Muscle layer of colon (tissue), 2 donors: ENCODE measurements around the gene STK17B.

ENCODE experiments used
- H3K27ac ChIP-seq: one replicate; pipeline ENCODE4 v1.7.0; 2013; ENCODE audit warnings: low read depth, mild to moderate bottlenecking, low read length, moderate library complexity
- H3K27me3 ChIP-seq, 2 donors: one replicate each; pipeline ENCODE4 v1.7.0; 2013; ENCODE audit warnings: low read length in 2 of 2, mild to moderate bottlenecking in 2 of 2; ENCODE audit not compliant: insufficient read depth in 2 of 2, control insufficient read depth in 1 of 2
- H3K36me3 ChIP-seq: one replicate; pipeline ENCODE4 v1.7.0; 2013; ENCODE audit warnings: mild to moderate bottlenecking, low read length; ENCODE audit not compliant: insufficient read depth
- H3K4me1 ChIP-seq: one replicate; pipeline ENCODE4 v1.7.0; 2013; ENCODE audit warnings: mild to moderate bottlenecking, low read length; ENCODE audit not compliant: insufficient read depth
- H3K4me3 ChIP-seq, 2 donors: one replicate each; pipeline ENCODE4 v1.7.0; 2013; ENCODE audit warnings: low read length in 2 of 2, low read depth in 1 of 2, mild to moderate bottlenecking in 1 of 2, moderate library complexity in 1 of 2
- H3K9ac ChIP-seq: one replicate; pipeline ENCODE4 v1.7.0; 2013; ENCODE audit warnings: low read length
- H3K9me3 ChIP-seq: one replicate; pipeline ENCODE4 v1.7.0; 2013; ENCODE audit warnings: mild to moderate bottlenecking, low read length
- donor health status: abdominal sarcoma.
- donor health status: Adenocarcinoma of cecum.

Gene STK17B

GRCh38 chr2:196169516-196169915 lies 1.9 kb downstream of the STK17B start:
- Histone ChIP-seq H3K4me1 (peaks cover 6% of the 10 kb centered on the region), H3K4me3 (peak overlapping the region in 1 of 2 donors; percentile 75), H3K9ac (peak overlapping the region; percentile 37), H3K27me3 (no peaks in the 10 kb centered on the region), H3K9me3 (no peaks in the 10 kb centered on the region), H3K27ac (no peak overlapping the region), H3K36me3 (no peaks in the 10 kb centered on the region)

GRCh38 chr2:196168181-196168580 lies 3.2 kb downstream of the STK17B start:
- no peak overlapping the region for H3K4me3 ChIP-seq
- no peak overlapping the region for H3K9ac ChIP-seq
- no peak overlapping the region for H3K27ac ChIP-seq

GRCh38 chr2:196167666-196168065 lies 3.7 kb downstream of the STK17B start:
- Histone ChIP-seq H3K9ac (no peak overlapping the region), H3K9me3 (no peaks in the 10 kb centered on the region), H3K27ac (no peak overlapping the region)

More at GRCh38 chr2:196168181-196168580, 3.2 kb downstream of the STK17B start:
- Histone ChIP-seq H3K9me3 (no peaks in the 10 kb centered on the region), H3K36me3 (no peaks in the 10 kb centered on the region), H3K27me3 (no peaks in the 10 kb centered on the region), H3K4me1 (peaks cover 6% of the 10 kb centered on the region)

GRCh38 chr2:196166876-196167275 lies 4.5 kb downstream of the STK17B start:
- Histone ChIP-seq H3K9ac (no peak overlapping the region), H3K4me3 (no peak overlapping the region)

More at GRCh38 chr2:196167666-196168065, 3.7 kb downstream of the STK17B start:
- Histone ChIP-seq H3K36me3 (no peaks in the 10 kb centered on the region), H3K27me3 (no peaks in the 10 kb centered on the region), H3K4me1 (peaks cover 6% of the 10 kb centered on the region), H3K4me3 (no peak overlapping the region)

GRCh38 chr2:196165016-196165415 lies 6.4 kb downstream of the STK17B start:
- Histone ChIP-seq H3K9ac (no peak overlapping the region), H3K36me3 (no peaks in the 10 kb centered on the region), H3K27ac (no peak overlapping the region), H3K27me3 (no peaks in the 10 kb centered on the region), H3K4me3 (no peak overlapping the region), H3K9me3 (no peaks in the 10 kb centered on the region), H3K4me1 (peaks cover 3% of the 10 kb centered on the region)

More at GRCh38 chr2:196166876-196167275, 4.5 kb downstream of the STK17B start:
- no peaks in the 10 kb centered on the region for H3K27me3 ChIP-seq
- no peak overlapping the region for H3K27ac ChIP-seq
- no peaks in the 10 kb centered on the region for H3K36me3 ChIP-seq
- peaks cover 6% of the 10 kb centered on the region for H3K4me1 ChIP-seq
- H3K9me3 ChIP-seq, result no peaks in the 10 kb centered on the region

- no peaks in the 10 kb centered on the region for H3K36me3 ChIP-seq
- no peak overlapping the region for H3K4me3 ChIP-seq
- H3K9me3 ChIP-seq, result no peaks in the 10 kb centered on the region
- H3K4me1 ChIP-seq, result no peaks in the 10 kb centered on the region
- H3K9ac ChIP-seq, result no peak overlapping the region
- no peak overlapping the region for H3K27ac ChIP-seq
- H3K27me3 ChIP-seq, result no peaks in the 10 kb centered on the region
These were observed 8.1 kb downstream of the STK17B start for GRCh38 chr2:196163285-196163684.

GRCh38 chr2:196162586-196163175 lies 8.7 kb downstream of the STK17B start:
- H3K36me3 ChIP-seq, result no peaks in the 10 kb centered on the region
- H3K9ac ChIP-seq, result no peak overlapping the region
- H3K27me3 ChIP-seq, result no peaks in the 10 kb centered on the region
- H3K9me3 ChIP-seq, result no peaks in the 10 kb centered on the region
- no peak overlapping the region for H3K27ac ChIP-seq
- no peaks in the 10 kb centered on the region for H3K4me1 ChIP-seq
- no peak overlapping the region for H3K4me3 ChIP-seq

GRCh38 chr2:196160946-196161345 lies 10.4 kb downstream of the STK17B start:
- no peak overlapping the region for H3K4me3 ChIP-seq
- H3K9me3 ChIP-seq, result no peaks in the 10 kb centered on the region
- no peaks in the 10 kb centered on the region for H3K36me3 ChIP-seq
- no peaks in the 10 kb centered on the region for H3K4me1 ChIP-seq
- H3K27me3 ChIP-seq, result no peaks in the 10 kb centered on the region
- H3K9ac ChIP-seq, result no peak overlapping the region
- H3K27ac ChIP-seq, result no peak overlapping the region

GRCh38 chr2:196160101-196160500 lies 11.3 kb downstream of the STK17B start:
- H3K9ac ChIP-seq, result no peak overlapping the region

GRCh38 chr2:196159221-196159892 lies 12.0 kb downstream of the STK17B start:
- H3K36me3 ChIP-seq, result no peaks in the 10 kb centered on the region
- H3K4me1 ChIP-seq, result no peaks in the 10 kb centered on the region
- no peaks in the 10 kb centered on the region for H3K27me3 ChIP-seq
- no peak overlapping the region for H3K27ac ChIP-seq
- no peak overlapping the region for H3K4me3 ChIP-seq
- H3K9me3 ChIP-seq, result no peaks in the 10 kb centered on the region
- H3K9ac ChIP-seq, result no peak overlapping the region

More at GRCh38 chr2:196160101-196160500, 11.3 kb downstream of the STK17B start:
- no peaks in the 10 kb centered on the region for H3K4me1 ChIP-seq
- H3K9me3 ChIP-seq, result no peaks in the 10 kb centered on the region
- H3K36me3 ChIP-seq, result no peaks in the 10 kb centered on the region
- no peaks in the 10 kb centered on the region for H3K27me3 ChIP-seq
- H3K27ac ChIP-seq, result no peak overlapping the region
- no peak overlapping the region for H3K4me3 ChIP-seq

GRCh38 chr2:196155575-196155974 lies 15.8 kb downstream of the STK17B start:
- no peak overlapping the region for H3K9ac ChIP-seq
- no peaks in the 10 kb centered on the region for H3K27me3 ChIP-seq
- no peaks in the 10 kb centered on the region for H3K9me3 ChIP-seq
- H3K27ac ChIP-seq, result no peak overlapping the region
- no peaks in the 10 kb centered on the region for H3K36me3 ChIP-seq
- no peak overlapping the region for H3K4me3 ChIP-seq
- H3K4me1 ChIP-seq, result no peaks in the 10 kb centered on the region

GRCh38 chr2:196153480-196153879 lies 17.9 kb downstream of the STK17B start:
- no peaks in the 10 kb centered on the region for H3K9me3 ChIP-seq
- no peaks in the 10 kb centered on the region for H3K36me3 ChIP-seq
- H3K4me3 ChIP-seq, result no peak overlapping the region
- H3K27ac ChIP-seq, result no peak overlapping the region
- H3K27me3 ChIP-seq, result no peaks in the 10 kb centered on the region
- H3K9ac ChIP-seq, result no peak overlapping the region
- no peaks in the 10 kb centered on the region for H3K4me1 ChIP-seq
